IMR-90 (cell line): Measurements from ENCODE around the gene CENPX. TPM values are rescaled to one million over a fixed set of nuclear protein-coding genes. Genes with fewer than 3 reads are reported as not detected.

Experiments
- ATAC-seq: fragments of 200-7000 bp; cut with Tn5 transposase; 2 replicates; pipeline ENCODE4 v1.9.1; 2020; ENCODE audit warnings: low read depth, mild to moderate bottlenecking, moderate library complexity
- BruUV-seq: library from RNA; stranded (reverse); fragments of 400-500 nt; replicated peaks from 2 replicates; lab custom pipeline; 2021; lab: Mats Ljungman, UMichigan
- CTCF ChIA-PET: fragments of 300-600 bp; formaldehyde crosslinking; extraction: SDS; loops from one replicate; lab custom pipeline; 2021; ENCODE audit warnings: antibody characterized with exemption; lab: Yijun Ruan, JAX
- POLR2A ChIA-PET: fragments of 300-600 bp; sonication (Branson Sonifier 250); formaldehyde crosslinking; loops from one replicate; lab custom pipeline; 2022; ENCODE audit warnings: antibody characterized with exemption; ENCODE audit not compliant: unreplicated experiment; lab: Charles Lee
- DNase-seq: peaks from one replicate; pipeline ENCODE4 v3.0.0; 2013
- H2AFZ ChIP-seq: replicated peaks from 2 replicates; pipeline ENCODE3; 2013; ENCODE audit warnings: low read length, mild to moderate bottlenecking; ENCODE audit not compliant: poor library complexity
- H2AK5ac ChIP-seq: 2 replicates; pipeline ENCODE4 v1.6.1; 2013; ENCODE audit warnings: low read depth, low read length, inconsistent platforms
- H2AK9ac ChIP-seq: replicated peaks from 2 replicates; pipeline ENCODE3; 2013; ENCODE audit warnings: mild to moderate bottlenecking, low read depth, low read length, moderate library complexity; ENCODE audit not compliant: poor library complexity
- H2BK120ac ChIP-seq: 2 replicates; pipeline ENCODE4 v1.6.1; 2013; ENCODE audit warnings: low read depth, low read length, inconsistent platforms
- H2BK15ac ChIP-seq: 3 replicates; pipeline ENCODE4 v1.6.1; 2013; ENCODE audit warnings: low read depth, low read length, inconsistent platforms
- H2BK20ac ChIP-seq: 2 replicates; pipeline ENCODE4 v1.6.1; 2013; ENCODE audit warnings: low read depth, mild to moderate bottlenecking, inconsistent platforms, low read length, moderate library complexity
- H2BK5ac ChIP-seq: 2 replicates; pipeline ENCODE4 v1.6.1; 2013; ENCODE audit warnings: mild to moderate bottlenecking, low read depth, low read length, inconsistent platforms; ENCODE audit not compliant: poor library complexity, severe bottlenecking
- H3K14ac ChIP-seq: replicated peaks from 2 replicates; pipeline ENCODE4 v1.6.1; 2013; ENCODE audit warnings: low read depth, low read length, inconsistent platforms
- H3K18ac ChIP-seq: 2 replicates; pipeline ENCODE4 v1.6.1; 2013; ENCODE audit warnings: low read depth, low read length, control low read depth
- H3K23ac ChIP-seq: 2 replicates; pipeline ENCODE4 v1.6.1; 2013; ENCODE audit warnings: low read depth, low read length, inconsistent platforms
- H3K27ac ChIP-seq: 2 replicates; pipeline ENCODE4 v1.5.1; 2013; ENCODE audit warnings: mild to moderate bottlenecking, control low read depth, low read length; ENCODE audit not compliant: insufficient read depth
- H3K27me3 ChIP-seq: 2 replicates; pipeline ENCODE4 v1.6.1; 2013; ENCODE audit warnings: low read length; ENCODE audit not compliant: control insufficient read depth, insufficient read depth
- H3K36me3 ChIP-seq: 2 replicates; pipeline ENCODE4 v1.6.1; 2013; ENCODE audit warnings: low read length, mixed read lengths; ENCODE audit not compliant: control insufficient read depth, insufficient read depth
- H3K4ac ChIP-seq: 2 replicates; pipeline ENCODE4 v1.6.1; 2013; ENCODE audit warnings: low read depth, low read length, inconsistent platforms
- H3K4me1 ChIP-seq: 2 replicates; pipeline ENCODE4 v1.6.1; 2013; ENCODE audit warnings: low read length, mixed read lengths; ENCODE audit not compliant: control insufficient read depth, insufficient read depth
- H3K4me2 ChIP-seq: 2 replicates; pipeline ENCODE4 v1.6.1; 2013; ENCODE audit warnings: low read depth, mild to moderate bottlenecking, control low read depth, low read length, moderate library complexity
- H3K4me3 ChIP-seq: 2 replicates; pipeline ENCODE4 v1.5.1; 2013; ENCODE audit warnings: low read depth, mild to moderate bottlenecking, control low read depth, low read length, moderate library complexity; ENCODE audit not compliant: insufficient read depth
- H3K56ac ChIP-seq: 2 replicates; pipeline ENCODE4 v1.6.1; 2013; ENCODE audit warnings: low read length, inconsistent platforms; ENCODE audit not compliant: insufficient read depth; ENCODE audit errors: extremely low read depth
- H3K79me1 ChIP-seq, 2 experiments: 2 replicates each; pipeline ENCODE4 v1.6.1; 2013; ENCODE audit warnings: low read length in 2 of 2, inconsistent platforms in 1 of 2, low read depth in 1 of 2
- H3K9ac ChIP-seq: 2 replicates; pipeline ENCODE4 v1.6.1; 2013; ENCODE audit warnings: low read depth, low read length, control low read depth
- H3K9me1 ChIP-seq: 2 replicates; pipeline ENCODE4 v1.6.1; 2013; ENCODE audit warnings: low read length, inconsistent platforms; ENCODE audit not compliant: insufficient read depth
- H3K9me3 ChIP-seq: 2 replicates; pipeline ENCODE4 v1.6.1; 2013; ENCODE audit warnings: low read length; ENCODE audit not compliant: control insufficient read depth, insufficient read depth
- H4K20me1 ChIP-seq: 2 replicates; pipeline ENCODE4 v1.6.1; 2013; ENCODE audit warnings: low read length, inconsistent platforms; ENCODE audit not compliant: insufficient read depth
- H4K5ac ChIP-seq: 2 replicates; pipeline ENCODE4 v1.6.1; 2013; ENCODE audit warnings: mild to moderate bottlenecking, low read depth, low read length, control low read depth
- H4K8ac ChIP-seq, 2 experiments: 2 replicates each; pipeline ENCODE4 v1.6.1; 2013; ENCODE audit warnings: low read depth in 2 of 2, low read length in 2 of 2, control low read depth in 1 of 2, inconsistent platforms in 1 of 2
- H4K91ac ChIP-seq: 2 replicates; pipeline ENCODE4 v1.6.1; 2013; ENCODE audit warnings: low read depth, low read length, inconsistent platforms; ENCODE audit not compliant: insufficient read depth
- MAFK ChIP-seq: IDR thresholded peaks from 2 replicates; pipeline ENCODE4 v1.6.1; 2012; ENCODE audit warnings: low read depth, low read length, improper control_type of control experiment
- MXI1 ChIP-seq: IDR thresholded peaks from 2 replicates; pipeline ENCODE4 v1.6.1; 2012; ENCODE audit warnings: low read depth, mild to moderate bottlenecking, low read length, moderate library complexity, borderline replicate concordance
- RFX5 ChIP-seq: IDR thresholded peaks from 2 replicates; pipeline ENCODE4 v1.8.0; 2012; ENCODE audit warnings: low read depth, mild to moderate bottlenecking, low read length, moderate library complexity
- WGBS, 2 experiments: methylation state at CpG; one replicate each; pipeline versions ENCODE4 v1.1.5 to v1.1.7; 2013; ENCODE audit warnings: missing lambda C conversion rate in 2 of 2; ENCODE audit not compliant: insufficient read length in 1 of 2; ENCODE audit errors: extremely low coverage in 2 of 2; 5-methylcytosine and 5-hydroxymethylcytosine counted together
- dilution Hi-C: fragments of 300-500 bp; cut with HindIII; formaldehyde crosslinking; loops from one replicate; pipeline ENCODE4 v1.14.3; 2018; ENCODE audit warnings: low sequenced_read_pairs; ENCODE audit not compliant: unreplicated experiment
- in situ Hi-C: fragments of 300-500 bp; cut with MboI; formaldehyde crosslinking; loops from 3 replicates; pipeline ENCODE4 v1.14.3; 2019; ENCODE audit warnings: low sequenced_read_pairs, inconsistent platforms, mixed read lengths
- intact Hi-C: fragments of 100-400 bp; cut with micrococcal nuclease; formaldehyde crosslinking; loops from 2 replicates; pipeline ENCODE4 v1.10.0; 2022
- polyA plus RNA-seq, 3 experiments: library from polyadenylated mRNA; depleted of rRNA; stranded (reverse); fragments of >200 nt; gene quantifications; 2 replicates each; pipeline ENCODE4 v1.2.3, GENCODE V29; 2012; ENCODE audit warnings: low replicate concordance in 1 of 3
- total RNA-seq: library from RNA; depleted of rRNA; stranded (reverse); fragments of >200 nt; gene quantifications from 2 replicates; pipeline ENCODE4 v1.2.3, GENCODE V29; 2012

The CENPX gene
- total and polyA plus RNA-seq, 2 of the 4 experiments (the other 2 are of a cell fraction), result 44.8 to 86.8 TPM

DNA sequence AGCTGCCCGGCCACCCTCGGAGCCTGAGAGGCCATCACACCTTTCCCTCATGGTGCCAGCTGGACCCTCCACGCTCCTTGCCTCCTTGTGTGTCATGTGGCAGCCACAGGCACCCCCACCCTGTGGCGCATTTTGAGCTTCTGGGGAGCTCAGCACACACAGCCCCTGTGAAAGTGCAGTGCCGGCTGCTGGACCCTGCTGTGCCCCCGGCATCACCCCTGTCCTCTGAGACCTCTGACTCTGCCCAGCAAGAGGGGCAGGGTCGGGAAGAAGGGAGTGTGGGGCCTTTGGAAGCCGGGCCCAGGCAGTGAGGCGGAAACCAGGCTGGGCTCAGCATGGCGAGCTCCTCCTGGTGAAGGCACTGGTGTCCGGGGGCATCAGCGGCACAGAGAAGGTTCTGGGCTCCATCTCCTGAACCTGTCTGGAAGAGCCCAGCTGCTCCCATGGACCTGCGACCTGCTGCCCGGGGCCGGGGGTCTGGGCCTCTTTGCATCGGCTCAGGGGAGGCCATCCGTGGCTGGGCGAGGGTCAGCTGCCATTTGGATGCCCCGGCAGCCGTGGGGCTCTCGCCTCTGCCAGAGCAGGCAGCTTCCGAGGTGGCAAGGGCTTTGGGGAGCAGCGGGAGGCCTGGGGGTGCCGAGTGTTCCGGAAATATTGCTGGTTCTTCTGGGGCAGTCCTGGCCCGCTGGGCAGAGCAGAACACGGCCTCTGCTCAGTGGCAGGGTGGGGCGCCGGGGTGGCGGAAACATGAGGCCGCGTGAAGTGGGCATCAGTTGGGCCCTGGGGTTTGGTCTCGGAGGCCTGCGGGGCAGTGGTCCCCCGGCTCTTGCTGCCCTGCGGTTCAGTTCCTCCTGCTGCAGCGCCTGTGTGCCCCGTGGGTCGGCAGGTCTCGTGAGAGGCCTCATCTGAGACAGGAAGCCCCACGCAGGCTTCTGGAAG is 17.9 kb downstream of the CENPX start:
- intact Hi-C loops, result no loop called here
- Histone ChIP-seq H2AK9ac (peak overlapping the region; percentile 98), H3K36me3 (no peaks in the 10 kb centered on the region), H3K4me3 (no peak overlapping the region), H4K91ac (peak overlapping the region; percentile 99), H2BK5ac (peak overlapping the region; percentile 95), H3K56ac (peak overlapping the region; percentile 47; the same call in 1 of the 2 replicates), H4K8ac (peak overlapping the region; percentile 84 to 96), H2AFZ (peak overlapping the region; percentile 82), H3K27ac (peak overlapping the region; percentile 78), H2BK15ac (peak overlapping the region; percentile 100; the same call in 2 of the 3 replicates), H2AK5ac (peak overlapping the region; percentile 99), H3K79me1 (peaks cover 11 to 33% of the 10 kb centered on the region in 2 experiments; a peak in 3 of 4 replicates), H3K18ac (peak overlapping the region; percentile 3; the same call in 1 of the 2 replicates), H4K20me1 (peaks cover 3% of the 10 kb centered on the region; the same call in 1 of the 2 replicates), H3K14ac (peak overlapping the region; percentile 96), H3K9ac (peak overlapping the region; percentile 29; the same call in 1 of the 2 replicates), H2BK20ac (peak overlapping the region; percentile 97), H4K5ac (peak overlapping the region; percentile 33), H3K9me1 (peaks cover 18% of the 10 kb centered on the region), H3K4me2 (no peak overlapping the region), H3K4ac (peak overlapping the region; percentile 97), H3K4me1 (peaks cover 27% of the 10 kb centered on the region), H2BK120ac (peak overlapping the region; percentile 98), H3K23ac (peak overlapping the region; percentile 84), H3K9me3 (no peaks in the 10 kb centered on the region), H3K27me3 (no peaks in the 10 kb centered on the region)
- no TSS peak for BruUV-seq
- in situ Hi-C loops, result no loop called here
- TF ChIP-seq MXI1 (no peak), RFX5 (no peak), MAFK (no peak)
- POLR2A ChIA-PET, result no interaction called here
- ATAC-seq, result no peak
- CTCF ChIA-PET, result interaction anchor here (0.8 to 1.0 kb wide), 2 partner anchors 15 to 45 kb away, joined by 3 to 5 read pairs; no protein-coding TSS in a partner anchor
- DNase-seq, result no peak
- dilution Hi-C loops, result no loop called here
- 92% methylated on average over 28 of the region's 41 CpGs; no CpG with 5 or more reads in 1 of the 2 experiments for WGBS, 2 experiments
